Limb (tissue), 2 donors: ENCODE measurements around the gene PUSL1.
A peak's percentile ranks its signal among the peaks of the same experiment; 100 is the strongest.

ENCODE experiments used
- DNase-seq, 2 donors: peaks; one replicate each; pipeline ENCODE4 v3.0.0-alpha.2; 2016; ENCODE audit errors: extremely low spot score in 2 of 2

PUSL1 gene

DNA sequence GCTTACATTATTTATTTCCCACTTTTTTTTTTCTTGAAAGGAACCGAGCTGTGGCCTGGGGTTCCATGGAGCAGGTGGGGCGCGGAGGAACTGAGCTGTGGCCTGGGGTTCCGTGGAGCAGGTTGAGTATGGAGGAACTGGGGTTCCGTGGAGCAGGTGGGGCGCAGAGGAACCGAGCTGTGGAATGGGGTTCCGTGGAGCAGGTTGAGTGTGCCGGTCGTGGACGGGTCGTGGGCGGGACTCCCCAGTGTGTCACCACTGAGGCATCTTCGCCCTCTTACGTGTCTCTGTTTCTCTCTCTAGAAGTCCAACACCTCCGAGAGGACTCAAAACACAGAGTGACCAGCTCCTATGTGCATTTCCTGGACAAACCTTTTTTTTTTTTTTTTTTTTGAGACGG lies 29.4 kb upstream of the PUSL1 start:
- no peak for DNase-seq

DNA sequence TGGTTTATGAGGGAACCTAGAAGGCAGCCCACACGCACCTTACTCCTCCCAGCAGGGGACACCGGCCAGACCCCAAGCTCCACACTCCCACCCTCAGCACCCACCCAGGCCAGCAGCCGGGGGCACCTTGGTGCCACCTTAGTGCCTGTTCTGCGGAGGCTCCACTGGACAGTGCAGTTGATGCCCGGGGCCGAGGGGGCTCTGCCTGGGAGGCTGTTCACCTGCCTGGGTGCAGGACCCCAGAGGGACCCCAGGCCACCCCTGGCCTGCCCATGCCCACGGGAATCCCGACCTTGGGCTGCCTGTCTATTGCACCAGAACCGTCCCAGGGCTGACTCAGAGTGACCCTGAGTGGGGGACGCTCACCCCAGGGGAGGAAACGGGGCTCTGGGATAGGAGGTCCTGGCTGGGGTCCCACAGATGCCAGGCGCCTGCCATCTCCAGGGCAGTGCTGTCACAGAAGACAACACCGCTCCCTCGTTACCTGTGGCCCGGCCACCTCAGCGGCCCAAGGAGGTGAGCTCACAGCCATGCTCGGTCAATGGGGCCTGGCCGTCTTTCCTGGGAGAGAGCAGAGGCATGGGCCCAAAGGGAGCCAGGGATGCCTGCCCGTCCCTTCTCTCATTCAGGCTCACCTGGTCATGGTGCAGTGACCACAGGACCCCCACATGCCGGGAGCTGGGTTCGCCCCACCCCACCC lies 27.5 kb upstream of the PUSL1 start:
- no peak for DNase-seq

DNA sequence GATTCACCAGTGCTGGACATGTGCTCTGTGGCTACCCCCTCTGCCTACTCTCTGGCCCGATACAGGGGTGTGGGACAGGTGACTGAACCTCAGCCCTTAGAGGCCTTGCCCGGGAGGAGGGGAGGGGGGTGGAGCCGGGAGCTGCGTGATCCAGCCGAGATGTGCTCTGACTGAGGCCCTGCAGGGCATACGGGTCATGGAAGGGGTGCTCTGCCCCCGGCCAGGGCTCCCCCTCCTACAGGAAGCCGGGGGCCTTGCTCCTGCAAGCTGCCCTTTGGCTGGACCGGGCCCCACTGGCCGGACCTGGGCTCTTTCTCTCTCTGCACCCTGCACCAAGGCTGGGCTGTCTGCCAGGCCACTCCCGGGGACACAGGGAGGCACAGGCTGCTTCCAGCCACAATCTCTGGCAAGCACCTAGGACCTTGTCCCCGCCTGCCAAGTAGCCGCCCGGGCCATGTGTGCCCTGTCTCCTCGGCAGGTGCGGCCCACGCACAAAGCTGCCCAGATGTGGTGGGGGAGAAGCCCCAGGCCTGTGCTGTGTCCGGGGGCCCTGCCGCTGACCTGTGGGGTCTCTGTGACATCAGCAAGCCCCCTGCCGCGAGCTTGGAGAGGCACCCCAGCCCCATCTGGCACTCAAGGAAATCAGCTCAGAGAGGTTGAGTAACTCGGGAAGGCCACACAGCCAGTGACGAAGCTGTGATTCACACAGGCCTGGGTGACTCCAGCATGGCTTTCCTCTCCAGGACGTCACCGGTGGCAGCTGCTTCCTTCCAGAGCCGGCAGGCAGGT lies 26.7 kb upstream of the PUSL1 start:
- no peak for DNase-seq

DNA sequence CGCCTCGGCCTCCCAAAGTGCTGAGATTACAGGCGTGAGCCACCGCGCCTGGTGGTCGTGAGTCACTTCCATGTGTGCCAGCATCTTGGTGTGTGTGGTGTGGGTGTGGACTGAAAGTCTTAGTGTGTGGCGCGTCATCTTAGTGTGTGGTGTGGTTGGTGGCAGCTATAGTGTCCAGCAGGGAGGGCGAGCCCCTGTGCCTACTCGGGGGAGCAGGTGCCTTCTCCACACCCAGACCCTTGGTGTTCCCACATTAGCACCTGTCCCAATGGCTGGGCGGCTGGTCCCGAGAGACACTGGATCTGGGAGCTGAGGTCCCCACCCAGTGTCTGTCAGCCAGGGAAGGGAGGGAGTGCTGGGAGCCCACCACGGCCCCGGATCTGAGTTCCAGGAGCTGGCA lies 25.4 kb upstream of the PUSL1 start:
- DNase-seq: no peak

DNA sequence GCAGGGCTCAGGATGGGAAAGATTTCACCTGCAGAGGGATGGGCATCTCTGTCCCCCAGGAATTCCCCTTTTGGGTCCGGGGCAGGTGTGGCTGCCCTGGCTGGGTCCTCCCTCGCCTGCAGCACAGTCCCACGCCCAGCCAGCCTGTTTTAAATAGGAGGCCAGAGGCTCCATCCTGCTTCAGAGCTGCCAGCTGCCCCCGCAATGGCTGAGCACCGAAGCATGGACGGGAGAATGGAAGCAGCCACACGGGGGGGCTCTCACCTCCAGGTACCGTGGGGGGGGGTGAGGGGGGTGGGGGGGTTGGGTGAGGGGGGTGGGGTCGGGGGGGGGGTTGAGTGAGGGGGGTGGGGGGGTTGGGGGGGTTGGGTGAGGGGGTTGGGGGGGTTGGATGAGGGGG lies 24.6 kb upstream of the PUSL1 start:
- no peak for DNase-seq

DNA sequence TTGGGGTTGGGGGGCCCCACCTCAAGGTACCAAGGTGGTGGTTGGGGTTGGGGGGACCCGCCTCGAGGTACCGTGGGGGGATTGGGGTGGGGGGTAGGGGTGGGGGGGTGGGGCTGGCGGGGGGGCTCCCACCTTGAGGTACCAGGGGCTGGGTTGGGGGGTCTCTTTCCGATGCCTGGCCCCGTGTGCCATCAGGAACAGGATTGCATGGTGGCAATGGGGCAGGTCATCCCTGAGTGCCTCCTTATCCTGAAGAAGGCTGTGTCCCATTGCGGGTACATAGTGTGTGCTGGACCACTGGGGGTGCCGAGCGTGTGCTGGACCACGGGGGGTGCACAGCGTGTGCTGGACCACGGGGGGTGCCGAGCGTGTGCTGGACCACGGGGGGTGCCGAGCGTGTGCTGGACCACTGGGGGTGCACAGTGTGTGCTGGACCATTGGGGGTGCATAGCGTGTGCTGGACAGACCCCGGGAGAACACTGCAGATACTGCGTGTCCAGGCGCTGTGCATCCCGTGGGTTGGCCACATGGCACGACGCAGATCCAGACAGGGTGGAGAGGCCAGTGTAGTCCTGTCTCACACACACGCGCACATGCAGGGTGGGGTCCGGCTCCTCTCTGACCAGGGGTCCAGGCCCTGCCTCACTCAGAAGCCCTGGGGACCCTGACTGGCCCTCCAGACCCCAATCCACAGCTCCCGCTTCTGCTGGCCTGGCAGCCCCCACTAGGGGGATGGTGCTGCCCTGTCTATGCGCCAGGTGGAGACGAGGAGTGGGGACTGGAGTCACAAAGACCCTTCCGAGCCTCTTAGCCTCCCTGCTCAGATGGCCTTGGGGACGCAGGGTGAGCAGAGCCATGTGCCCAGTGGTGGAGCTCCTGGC lies 23.9 kb upstream of the PUSL1 start:
- no peak for DNase-seq

DNA sequence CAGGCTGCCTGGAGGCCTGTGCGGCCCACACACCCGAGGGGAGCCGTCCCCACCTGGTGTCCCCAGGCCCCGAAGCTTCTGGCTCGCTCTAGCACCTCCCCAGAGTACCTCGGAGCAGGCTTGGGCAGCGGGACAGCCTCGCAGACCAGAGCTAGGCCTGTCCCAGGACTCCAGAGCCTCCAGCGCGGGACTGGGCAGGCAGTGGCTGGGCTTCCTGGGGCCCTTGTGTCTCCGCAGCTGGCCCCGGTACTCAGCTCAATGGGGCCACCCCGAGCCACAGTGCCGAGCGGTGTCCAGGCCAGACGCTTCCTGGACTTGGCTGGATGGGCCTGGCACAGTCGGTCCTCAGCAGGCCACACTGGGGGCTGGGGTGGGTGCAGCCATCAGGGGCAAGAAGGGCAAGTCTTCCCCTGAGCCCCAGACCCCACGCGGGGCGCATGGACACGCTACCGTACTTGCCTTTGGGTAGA lies 23.3 kb upstream of the PUSL1 start:
- DNase-seq: no peak

DNA sequence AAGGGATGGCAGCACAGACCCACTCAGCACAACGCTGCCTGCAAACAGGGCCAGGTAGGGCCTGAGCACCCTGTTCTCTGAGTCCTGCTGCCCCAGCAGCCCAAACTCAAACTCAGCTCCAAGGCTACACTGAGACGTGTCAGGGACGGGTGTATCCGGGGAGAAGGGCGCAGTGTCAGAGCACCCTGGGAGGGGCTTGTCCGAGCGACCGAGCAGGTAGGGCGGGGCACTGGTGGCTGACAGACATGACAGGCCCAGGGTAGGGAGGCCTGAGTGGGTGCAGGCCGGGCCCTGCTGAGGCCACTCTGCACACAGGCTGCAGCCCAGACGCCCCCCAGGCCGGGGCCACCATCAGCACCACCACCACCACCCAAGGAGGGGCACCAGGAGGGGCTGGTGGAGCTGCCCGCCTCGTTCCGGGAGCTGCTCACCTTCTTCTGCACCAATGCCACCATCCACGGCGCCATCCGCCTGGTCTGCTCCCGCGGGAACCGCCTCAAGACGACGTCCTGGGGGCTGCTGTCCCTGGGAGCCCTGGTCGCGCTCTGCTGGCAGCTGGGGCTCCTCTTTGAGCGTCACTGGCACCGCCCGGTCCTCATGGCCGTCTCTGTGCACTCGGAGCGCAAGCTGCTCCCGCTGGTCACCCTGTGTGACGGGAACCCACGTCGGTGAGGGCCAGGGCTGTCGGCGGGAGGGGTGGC lies 22.6 kb upstream of the PUSL1 start:
- DNase-seq: no peak

DNA sequence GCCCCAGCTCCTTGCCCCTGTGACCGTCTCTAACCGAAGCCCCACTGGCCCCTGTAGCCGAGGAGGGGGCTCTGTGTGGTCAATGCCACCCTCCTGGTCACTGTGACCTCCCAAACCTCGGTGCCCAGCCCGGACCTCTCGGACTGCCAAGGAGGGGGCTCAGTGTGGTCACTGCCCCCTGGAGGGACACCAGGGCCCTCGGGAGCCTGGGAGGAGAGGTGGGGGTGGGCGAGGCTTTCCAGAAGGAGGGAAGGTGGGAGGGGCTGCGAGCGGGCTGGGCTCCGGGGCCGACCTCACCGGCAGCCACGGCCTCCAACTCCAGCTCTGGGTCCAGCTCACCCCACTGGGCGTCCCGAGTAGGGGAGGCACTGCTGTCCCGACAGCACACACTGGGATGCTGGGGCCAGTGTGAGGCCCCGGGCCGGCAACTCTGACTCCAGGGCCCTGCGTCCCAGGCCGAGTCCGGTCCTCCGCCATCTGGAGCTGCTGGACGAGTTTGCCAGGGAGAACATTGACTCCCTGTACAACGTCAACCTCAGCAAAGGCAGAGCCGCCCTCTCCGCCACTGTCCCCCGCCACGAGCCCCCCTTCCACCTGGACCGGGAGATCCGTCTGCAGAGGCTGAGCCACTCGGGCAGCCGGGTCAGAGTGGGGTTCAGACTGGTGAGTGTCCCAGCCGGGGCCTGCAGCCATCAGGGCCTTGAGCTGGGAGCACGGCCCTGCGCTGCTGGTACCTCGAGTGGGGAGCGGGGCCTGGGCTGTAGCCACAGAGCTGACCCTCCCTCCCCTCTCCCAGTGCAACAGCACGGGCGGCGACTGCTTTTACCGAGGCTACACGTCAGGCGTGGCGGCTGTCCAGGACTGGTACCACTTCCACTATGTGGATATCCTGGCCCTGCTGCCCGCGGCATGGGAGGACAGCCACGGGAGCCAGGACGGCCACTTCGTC lies 21.8 kb upstream of the PUSL1 start:
- DNase-seq: no peak

DNA sequence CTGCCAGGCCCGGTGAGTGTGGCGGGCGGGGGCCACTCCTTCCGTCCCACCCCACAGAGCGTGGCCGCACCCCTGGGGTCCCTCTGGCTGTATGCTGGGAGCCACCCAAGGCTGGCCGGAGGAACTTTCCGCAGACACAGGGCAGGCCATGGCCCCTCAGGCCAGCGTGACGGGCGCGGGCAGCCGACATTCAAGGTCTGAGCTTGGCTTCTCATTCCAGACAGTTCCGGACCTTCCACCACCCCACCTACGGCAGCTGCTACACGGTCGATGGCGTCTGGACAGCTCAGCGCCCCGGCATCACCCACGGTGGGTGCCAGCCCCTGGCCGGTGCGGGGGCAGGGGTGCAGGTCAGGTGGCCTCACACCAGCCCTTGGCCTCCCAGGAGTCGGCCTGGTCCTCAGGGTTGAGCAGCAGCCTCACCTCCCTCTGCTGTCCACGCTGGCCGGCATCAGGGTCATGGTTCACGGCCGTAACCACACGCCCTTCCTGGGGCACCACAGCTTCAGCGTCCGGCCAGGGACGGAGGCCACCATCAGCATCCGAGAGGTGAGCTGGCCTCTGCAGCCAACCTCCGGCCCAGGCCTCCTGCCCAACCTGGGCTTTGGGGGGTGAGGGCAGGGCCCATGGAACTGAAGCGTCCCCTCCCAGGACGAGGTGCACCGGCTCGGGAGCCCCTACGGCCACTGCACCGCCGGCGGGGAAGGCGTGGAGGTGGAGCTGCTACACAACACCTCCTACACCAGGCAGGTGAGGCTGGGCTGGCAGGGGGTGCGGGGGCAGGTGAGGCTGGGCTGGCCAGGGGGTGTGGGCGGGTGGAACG lies 20.9 kb upstream of the PUSL1 start:
- DNase-seq: no peak

DNA sequence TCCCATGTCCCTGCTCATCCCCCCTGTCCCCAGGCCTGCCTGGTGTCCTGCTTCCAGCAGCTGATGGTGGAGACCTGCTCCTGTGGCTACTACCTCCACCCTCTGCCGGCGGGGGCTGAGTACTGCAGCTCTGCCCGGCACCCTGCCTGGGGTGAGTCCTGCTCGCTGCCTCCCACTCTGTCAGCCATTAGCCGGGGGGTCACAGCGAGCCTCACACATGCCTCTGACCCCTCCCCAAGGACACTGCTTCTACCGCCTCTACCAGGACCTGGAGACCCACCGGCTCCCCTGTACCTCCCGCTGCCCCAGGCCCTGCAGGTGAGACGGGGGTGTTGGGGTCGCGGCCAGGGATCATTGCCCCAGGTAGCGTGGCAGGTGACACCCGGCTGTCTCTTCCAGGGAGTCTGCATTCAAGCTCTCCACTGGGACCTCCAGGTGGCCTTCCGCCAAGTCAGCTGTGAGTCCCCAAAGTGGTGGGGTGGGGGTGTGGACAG lies 18.1 kb upstream of the PUSL1 start:
- peak in 1 of 2 donors; percentile 73 for DNase-seq

DNA sequence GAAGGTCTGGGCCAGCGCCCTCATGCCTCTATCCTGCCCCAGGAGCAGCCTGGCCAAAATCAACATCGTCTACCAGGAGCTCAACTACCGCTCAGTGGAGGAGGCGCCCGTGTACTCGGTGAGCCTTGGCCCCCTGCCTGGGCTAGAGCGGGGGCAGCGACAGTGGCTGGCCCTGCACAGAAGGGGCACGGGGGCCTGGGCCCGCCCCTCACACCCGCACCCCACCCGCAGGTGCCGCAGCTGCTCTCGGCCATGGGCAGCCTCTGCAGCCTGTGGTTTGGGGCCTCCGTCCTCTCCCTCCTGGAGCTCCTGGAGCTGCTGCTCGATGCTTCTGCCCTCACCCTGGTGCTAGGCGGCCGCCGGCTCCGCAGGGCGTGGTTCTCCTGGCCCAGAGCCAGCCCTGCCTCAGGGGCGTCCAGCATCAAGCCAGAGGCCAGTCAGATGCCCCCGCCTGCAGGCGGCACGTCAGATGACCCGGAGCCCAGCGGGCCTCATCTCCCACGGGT lies 17.3 kb upstream of the PUSL1 start:
- DNase-seq: no peak

DNA sequence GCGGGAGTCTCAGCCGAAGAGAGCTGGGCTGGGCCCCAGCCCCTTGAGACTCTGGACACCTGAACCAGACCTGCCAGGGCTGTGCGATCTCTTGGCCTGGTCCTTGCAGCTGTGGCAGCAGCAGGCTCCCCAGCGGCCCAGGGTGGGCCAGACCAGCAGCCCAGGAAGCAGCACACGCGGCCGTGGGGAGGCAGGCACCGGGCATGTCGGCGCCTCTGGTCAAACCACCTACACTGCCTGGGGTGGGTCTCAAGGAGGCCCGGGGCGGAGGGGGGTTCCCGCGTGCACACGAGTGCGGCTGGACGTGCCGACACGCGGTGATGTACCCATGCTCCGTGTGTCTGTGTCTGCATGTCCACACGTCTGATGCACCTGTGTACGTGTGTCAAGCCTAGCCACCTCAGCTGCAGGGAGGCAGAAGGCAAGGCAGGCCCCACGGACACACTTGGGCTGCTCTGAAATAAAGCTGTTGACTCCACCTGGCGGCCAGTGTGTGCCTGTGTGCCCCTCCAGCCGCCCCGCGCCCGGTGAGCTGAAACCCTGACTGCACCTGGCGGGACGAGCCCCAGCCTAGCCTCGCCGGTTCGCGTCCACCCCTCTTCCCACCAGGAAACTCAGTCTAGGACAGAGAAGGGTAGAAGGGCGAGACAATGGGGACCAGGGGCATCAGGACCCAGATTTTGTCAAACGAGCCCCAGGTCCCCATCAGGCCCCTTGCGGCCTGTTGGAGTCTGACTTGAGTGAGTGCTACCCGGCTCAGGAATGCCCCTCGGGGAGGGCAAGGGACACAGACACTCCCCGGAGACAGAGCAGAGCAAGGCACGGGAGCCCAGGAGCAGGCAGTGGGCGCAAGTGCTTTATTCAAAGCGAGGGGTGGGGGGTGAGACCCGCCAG lies 16.6 kb upstream of the PUSL1 start:
- DNase-seq: peak; percentile 50 to 82

DNA sequence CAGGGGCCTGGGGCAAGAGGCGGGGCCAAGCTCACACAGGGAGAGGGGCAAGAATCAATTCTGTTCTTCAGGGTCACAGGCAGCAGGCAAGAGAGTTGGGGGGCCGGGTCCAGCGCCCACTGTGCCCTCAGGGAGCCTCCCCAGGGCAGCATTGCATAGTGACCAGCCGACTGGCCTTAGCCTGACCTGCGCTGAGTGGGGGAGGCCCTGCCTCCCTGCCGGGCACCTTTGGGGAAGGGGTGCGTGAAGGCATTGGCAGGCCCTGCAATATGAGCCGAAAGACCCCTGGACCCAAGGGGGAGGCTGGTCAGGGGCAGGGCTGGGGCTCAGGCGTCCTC lies 16.0 kb upstream of the PUSL1 start:
- DNase-seq: no peak

DNA sequence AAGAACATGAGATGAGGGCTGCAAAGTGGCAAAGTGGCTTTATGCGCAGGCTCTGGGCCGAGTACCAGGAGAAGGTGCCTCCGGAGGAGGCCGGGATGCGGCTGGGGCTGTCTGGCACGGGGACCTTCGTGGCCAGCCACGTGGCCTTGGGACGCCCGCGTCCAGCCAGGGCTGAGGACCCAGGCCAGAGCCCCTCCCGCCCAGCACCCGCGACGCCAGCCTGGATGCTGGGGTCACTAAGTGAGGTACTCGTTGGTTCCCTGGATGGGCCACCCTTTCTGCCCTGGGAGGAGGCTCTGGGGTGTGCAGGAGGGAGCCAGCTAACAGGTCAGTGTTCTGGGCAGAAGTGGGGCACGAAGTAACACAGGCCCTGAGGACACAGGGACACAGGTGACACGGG lies 15.5 kb upstream of the PUSL1 start:
- no peak for DNase-seq

DNA sequence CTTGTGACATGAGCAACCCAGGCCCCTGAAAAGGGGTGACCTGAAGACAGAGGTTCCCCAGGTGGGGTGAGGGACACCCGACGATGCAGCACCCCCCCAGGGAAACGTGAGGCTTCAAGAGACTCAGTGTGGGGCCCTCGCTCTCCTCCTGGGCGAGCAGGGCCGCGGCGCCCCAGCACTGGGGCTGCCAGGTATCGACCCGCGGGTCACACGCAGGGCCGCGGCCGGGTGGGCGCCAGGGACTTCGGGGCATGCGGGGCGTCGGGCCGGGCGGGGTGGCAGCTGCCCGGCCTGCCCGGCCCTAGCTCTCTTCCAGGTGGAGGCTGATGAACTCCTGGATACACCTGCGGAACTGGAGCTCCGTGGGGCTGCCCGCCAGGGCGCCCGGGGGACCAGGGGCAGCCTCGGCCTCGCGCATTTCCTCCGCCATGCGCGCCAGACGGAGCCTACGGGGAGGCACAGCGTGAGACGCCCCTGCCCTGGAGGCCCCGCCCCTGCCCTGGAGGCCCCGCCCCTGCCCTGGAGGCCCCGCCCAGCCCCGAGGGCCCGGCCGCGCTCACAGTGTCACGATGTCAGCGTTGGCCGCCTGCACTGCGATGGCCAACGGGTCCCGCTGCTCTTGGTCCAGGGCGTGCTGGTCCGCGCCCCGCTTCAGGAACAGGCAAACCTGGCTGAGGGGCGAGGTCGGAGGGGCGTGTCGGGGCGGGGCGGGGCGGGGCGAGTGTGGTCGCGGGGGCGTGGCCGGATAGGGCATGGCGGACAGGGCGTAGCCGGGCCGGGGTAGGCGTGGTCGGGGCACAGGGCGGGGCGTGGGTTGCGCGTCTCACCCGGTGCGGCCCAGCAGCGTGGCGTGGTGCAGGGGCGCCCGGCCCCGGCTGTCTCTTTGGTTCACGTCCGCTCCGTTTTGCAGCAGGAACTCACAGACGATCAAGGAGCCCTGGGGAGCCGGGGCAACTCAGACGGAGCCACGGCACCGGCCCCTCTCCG lies 14.8 kb upstream of the PUSL1 start:
- no peak for DNase-seq
